ENCODE data around the gene NEUROD4. TPM values are rescaled to one million over a fixed set of nuclear protein-coding genes. Genes with fewer than 3 reads are reported as not detected.

The NEUROD4 gene
- total RNA-seq: not detected
- long read RNA-seq: 0 reads

- WGBS (ENCODE audit: insufficient coverage, low coverage, low lambda C conversion rate, missing lambda C conversion rate): 11% methylated on average over 12 of the region's 13 CpGs
- intact Hi-C loops (cut with DNase I): no loop called here
- peak in 2 of 3 donors; percentile 33 to 60 for DNase-seq
- H3K27ac ChIP-seq: no peak within 1 kb of the TSS
- H3K27me3 ChIP-seq: peaks cover 0 to 6% of the 10 kb centered on the region in 2 donors
- no peaks in the 10 kb centered on the region for H3K36me3 ChIP-seq
- H3K4me1 ChIP-seq: no peaks in the 10 kb centered on the region
- TF ChIP-seq CTCF (IDR thresholded peaks at IDR 0.05) (no peak), POLR2A (IDR thresholded peaks at IDR 0.05) (no peak)
- H3K9me3 ChIP-seq: no peaks in the 10 kb centered on the region
- ATAC-seq: peak; percentile 66 to 94 (median 84)
- H3K4me3 ChIP-seq: no peak within 1 kb of the TSS
Measured at GRCh38 chr12:55019784-55020183, at the start of gene NEUROD4. Gene NEUROD4 (plus strand): TSS chr12:55019974. CDS start chr12:55026440, 6,466 bp downstream.

GRCh38 chr12:54970741-54971140, 49.0 kb upstream of the NEUROD4 start:
- no peaks in the 10 kb centered on the region for H3K36me3 ChIP-seq
- intact Hi-C loops (cut with DNase I): no loop called here
- no peak for ATAC-seq
- TF ChIP-seq CTCF (IDR thresholded peaks at IDR 0.05) (no peak), POLR2A (IDR thresholded peaks at IDR 0.05) (no peak)
- H3K27ac ChIP-seq: no peak overlapping the region
- H3K9me3 ChIP-seq: no peaks in the 10 kb centered on the region
- H3K27me3 ChIP-seq: no peaks in the 10 kb centered on the region
- no peak overlapping the region for H3K4me3 ChIP-seq
- no peak for DNase-seq
- WGBS (ENCODE audit: insufficient coverage, low coverage, low lambda C conversion rate, missing lambda C conversion rate): 80% methylated on average over 3 of the region's 3 CpGs
- no peaks in the 10 kb centered on the region for H3K4me1 ChIP-seq

GRCh38 chr12:54973556-54973955, 46.2 kb upstream of the NEUROD4 start:
- no peak for ATAC-seq
- no peak overlapping the region for H3K4me3 ChIP-seq

GRCh38 chr12:54974279-54974678, 45.5 kb upstream of the NEUROD4 start:
- intact Hi-C loops (cut with DNase I): no loop called here
- WGBS (ENCODE audit: insufficient coverage, low coverage, low lambda C conversion rate, missing lambda C conversion rate): 84% methylated on average over 6 of the region's 12 CpGs
- ATAC-seq: no peak
- no peak overlapping the region for H3K4me3 ChIP-seq
- H3K4me1 ChIP-seq: no peaks in the 10 kb centered on the region
- no peaks in the 10 kb centered on the region for H3K36me3 ChIP-seq
- H3K9me3 ChIP-seq: no peaks in the 10 kb centered on the region
- no peak for DNase-seq
- no peaks in the 10 kb centered on the region for H3K27me3 ChIP-seq
- no peak for TF ChIP-seq CTCF (IDR thresholded peaks at IDR 0.05)
- TF ChIP-seq POLR2A (IDR thresholded peaks at IDR 0.05): no peak
- H3K27ac ChIP-seq: no peak overlapping the region

More at GRCh38 chr12:54973556-54973955, 46.2 kb upstream of the NEUROD4 start:
- no peaks in the 10 kb centered on the region for H3K4me1 ChIP-seq
- H3K36me3 ChIP-seq: no peaks in the 10 kb centered on the region
- intact Hi-C loops (cut with DNase I): no loop called here
- no peaks in the 10 kb centered on the region for H3K27me3 ChIP-seq
- no peak for DNase-seq
- no peaks in the 10 kb centered on the region for H3K9me3 ChIP-seq
- H3K27ac ChIP-seq: no peak overlapping the region
- WGBS (ENCODE audit: insufficient coverage, low coverage, low lambda C conversion rate, missing lambda C conversion rate): 62% methylated on average over 2 of the region's 3 CpGs
- TF ChIP-seq CTCF (IDR thresholded peaks at IDR 0.05): no peak
- TF ChIP-seq POLR2A (IDR thresholded peaks at IDR 0.05): no peak

GRCh38 chr12:54975272-54975671, 44.5 kb upstream of the NEUROD4 start:
- no peak for TF ChIP-seq CTCF (IDR thresholded peaks at IDR 0.05)
- TF ChIP-seq POLR2A (IDR thresholded peaks at IDR 0.05): no peak
- Histone ChIP-seq H3K36me3 (no peaks in the 10 kb centered on the region), H3K9me3 (no peaks in the 10 kb centered on the region), H3K27me3 (no peaks in the 10 kb centered on the region), H3K4me3 (no peak overlapping the region), H3K4me1 (no peaks in the 10 kb centered on the region), H3K27ac (no peak overlapping the region)
- DNase-seq (no peak), ATAC-seq (no peak)
- WGBS (ENCODE audit: insufficient coverage, low coverage, low lambda C conversion rate, missing lambda C conversion rate): 75% methylated on average over 2 of the region's 2 CpGs
- intact Hi-C loops (cut with DNase I): no loop called here
